Heart left ventricle (tissue), 13 donors: Measurements from ENCODE around the gene EVA1C.

Experiments used
- CTCF ChIP-seq, 12 donors: fragments of 200-600 bp; sonication (generic) in 4 of 12; IDR thresholded peaks; one replicate each; pipeline versions ENCODE4 v1.5.0 to v1.8.0; 2018 to 2022; ENCODE audit warnings: antibody characterized with exemption in 12 of 12, mild to moderate bottlenecking in 5 of 12
- POLR2A ChIP-seq, 2 donors: fragments of 450-650 bp; IDR thresholded peaks; one replicate each; pipeline ENCODE4 v1.6.1; 2017; ENCODE audit warnings: antibody characterized with exemption in 2 of 2, mild to moderate bottlenecking in 2 of 2, moderate library complexity in 2 of 2
- donor health status: ischemic (EF 13 %, LVEDD 7.1; RV severe dilation, severe dysfunction).
- donor health status: DM: no; HTN: yes; CAD: no.
- donor health status: DM: no; HTN: no; CAD: no.
- donor health status: ischemic (EF 25% LVEDD 6.9; RV normal size, moderate dysfunction).
- donor health status: ischemic (EF 25% LVEDD 5.7; RV mildly dilated, moderate dysfunction).
- donor health status: ischemic (EF 35%, LVEDD 5.7; RV mildly dilated, moderate dysfunction).
- donor health status: nonischemic (EF 11% LVEDD 7.7; RV severe dilation, severe dysfunction).
- donor health status: DM: yes; HTN: yes; CAD: no.
- donor health status: PGD.
- donor health status: ischemic (EF 29% LVEDD 5.4; RV normal size, mild dysfunction).
- donor health status: nonischemic (EF 23%, LVEDD 6.1; RV moderate dilation, normal function).

- TF ChIP-seq CTCF (IDR thresholded peaks at IDR 0.05), result no peak
- TF ChIP-seq POLR2A (IDR thresholded peaks at IDR 0.05), result no peak
Observed at GRCh38 chr21:32463367-32463766, 50.9 kb downstream of the EVA1C start.
